ENCODE measurements around the gene CST6.

DNA sequence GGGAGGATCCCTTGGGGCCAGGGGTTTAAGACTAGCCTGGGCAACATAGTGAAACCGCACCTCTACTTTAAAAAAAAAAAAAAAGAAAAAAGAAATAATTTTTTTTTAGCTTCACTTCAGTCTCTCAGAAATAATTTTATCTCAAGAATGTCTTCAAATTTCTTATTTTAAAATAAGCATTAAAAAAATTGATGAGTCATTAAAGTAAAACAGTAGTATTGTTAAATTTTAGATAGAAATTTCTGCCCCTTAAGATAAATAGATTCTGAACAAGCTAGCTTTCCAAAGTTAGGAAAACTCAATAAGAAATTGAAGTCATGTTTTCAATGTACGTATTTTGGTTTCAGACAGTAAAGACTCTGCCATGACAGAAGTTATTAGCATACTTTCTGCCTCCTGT lies 50.6 kb downstream of the CST6 start:
- TF ChIP-seq, protein P1, sequence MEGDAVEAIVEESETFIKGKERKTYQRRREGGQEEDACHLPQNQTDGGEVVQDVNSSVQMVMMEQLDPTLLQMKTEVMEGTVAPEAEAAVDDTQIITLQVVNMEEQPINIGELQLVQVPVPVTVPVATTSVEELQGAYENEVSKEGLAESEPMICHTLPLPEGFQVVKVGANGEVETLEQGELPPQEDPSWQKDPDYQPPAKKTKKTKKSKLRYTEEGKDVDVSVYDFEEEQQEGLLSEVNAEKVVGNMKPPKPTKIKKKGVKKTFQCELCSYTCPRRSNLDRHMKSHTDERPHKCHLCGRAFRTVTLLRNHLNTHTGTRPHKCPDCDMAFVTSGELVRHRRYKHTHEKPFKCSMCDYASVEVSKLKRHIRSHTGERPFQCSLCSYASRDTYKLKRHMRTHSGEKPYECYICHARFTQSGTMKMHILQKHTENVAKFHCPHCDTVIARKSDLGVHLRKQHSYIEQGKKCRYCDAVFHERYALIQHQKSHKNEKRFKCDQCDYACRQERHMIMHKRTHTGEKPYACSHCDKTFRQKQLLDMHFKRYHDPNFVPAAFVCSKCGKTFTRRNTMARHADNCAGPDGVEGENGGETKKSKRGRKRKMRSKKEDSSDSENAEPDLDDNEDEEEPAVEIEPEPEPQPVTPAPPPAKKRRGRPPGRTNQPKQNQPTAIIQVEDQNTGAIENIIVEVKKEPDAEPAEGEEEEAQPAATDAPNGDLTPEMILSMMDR (IDR thresholded peaks at IDR 0.05), result no peak
- TF ChIP-seq EP300 (IDR thresholded peaks at IDR 0.05), result no peak
- no peak for TF ChIP-seq POLR2A (IDR thresholded peaks at IDR 0.05)
